GM11168 (cell line): ENCODE measurements around the gene PLET1.

Source experiments
- in situ Hi-C: fragments of 300-500 bp; cut with MboI; formaldehyde crosslinking; loops from one replicate; pipeline ENCODE4 v1.12.0; 2022; ENCODE audit warnings: low sequenced_read_pairs; ENCODE audit not compliant: unreplicated experiment

The PLET1 gene

DNA sequence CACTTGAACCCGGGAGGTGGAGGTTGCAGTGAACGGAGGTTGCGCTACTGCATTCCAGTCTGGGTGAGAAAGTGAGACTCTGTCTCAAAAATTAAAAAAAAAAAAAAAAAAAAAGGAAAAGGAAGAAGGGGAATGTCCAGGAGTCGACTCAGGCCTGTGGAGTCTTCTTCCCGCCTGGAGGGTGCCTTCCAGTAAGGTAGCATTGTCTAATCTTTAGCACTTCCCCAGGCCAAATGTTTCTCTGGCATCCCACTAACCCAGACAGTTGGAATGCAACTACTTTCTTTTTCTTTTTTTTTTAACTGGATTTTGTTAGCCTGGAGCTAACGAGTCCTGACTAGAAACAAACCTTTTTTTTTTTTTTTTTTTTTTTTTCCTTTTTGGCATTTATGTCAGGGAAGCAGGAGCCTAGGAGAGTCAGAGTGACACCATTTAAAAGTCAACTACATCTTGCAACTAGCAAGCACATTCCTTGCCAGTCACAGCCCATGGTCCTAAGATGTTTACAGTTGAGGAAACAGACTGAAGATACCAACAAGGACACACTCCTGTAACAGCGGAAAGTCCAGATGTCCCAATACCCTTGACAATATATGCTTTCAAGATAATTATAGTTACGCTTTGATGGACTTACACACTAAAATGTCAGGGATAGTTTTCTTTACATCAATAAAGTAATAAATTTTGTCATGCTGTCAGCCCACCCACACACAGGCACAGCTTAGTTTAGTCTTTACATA is 10.6 kb downstream of the PLET1 start:
- in situ Hi-C loops: no loop called here

- in situ Hi-C loops: no loop called here
These were observed 12.5 kb downstream of the PLET1 start for GRCh38 chr11:112248201-112248600.

DNA sequence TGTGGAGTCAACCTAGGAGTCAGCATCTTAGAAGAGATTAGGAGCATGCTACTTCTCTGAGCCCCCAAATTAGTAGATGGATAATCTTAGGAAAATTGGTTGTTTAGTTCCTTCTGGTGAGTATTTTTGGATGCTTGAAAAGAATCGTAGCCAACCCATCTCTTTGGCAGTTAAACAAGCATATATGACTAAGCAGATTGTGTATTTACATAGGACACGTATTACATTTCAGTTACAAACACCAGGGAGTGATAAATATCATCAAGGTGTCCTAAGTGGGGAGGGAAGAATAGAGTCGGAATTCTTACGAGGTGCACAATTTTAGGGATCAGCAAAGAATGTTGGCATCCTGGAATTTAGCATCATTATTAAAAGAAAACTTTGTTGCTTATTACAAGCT is 13.5 kb downstream of the PLET1 start:
- in situ Hi-C loops: no loop called here

GRCh38 chr11:112241486-112241885 is 19.2 kb downstream of the PLET1 start:
- in situ Hi-C loops: no loop called here

DNA sequence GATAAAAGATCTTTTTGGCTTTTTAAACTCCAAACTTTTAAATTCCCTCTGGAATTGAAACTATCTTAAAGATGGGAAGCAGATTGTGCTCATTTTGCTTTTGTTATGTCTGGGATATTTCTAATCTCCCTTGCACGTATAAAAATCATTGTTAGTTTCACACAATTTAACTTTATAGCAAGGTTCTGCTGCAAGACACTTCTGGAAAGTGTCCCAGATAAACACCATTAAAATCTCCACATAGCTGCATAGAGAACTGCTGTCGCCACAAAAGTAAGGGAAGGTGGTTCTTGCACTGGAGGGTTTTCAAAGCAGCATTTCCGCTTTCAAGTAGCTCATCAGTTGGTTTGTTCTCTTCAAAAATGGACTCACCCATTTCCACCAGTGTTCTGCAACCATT is 22.6 kb downstream of the PLET1 start:
- in situ Hi-C loops: no loop called here

- in situ Hi-C loops: no loop called here
These were observed 23.2 kb downstream of the PLET1 start for GRCh38 chr11:112237451-112237850.

DNA sequence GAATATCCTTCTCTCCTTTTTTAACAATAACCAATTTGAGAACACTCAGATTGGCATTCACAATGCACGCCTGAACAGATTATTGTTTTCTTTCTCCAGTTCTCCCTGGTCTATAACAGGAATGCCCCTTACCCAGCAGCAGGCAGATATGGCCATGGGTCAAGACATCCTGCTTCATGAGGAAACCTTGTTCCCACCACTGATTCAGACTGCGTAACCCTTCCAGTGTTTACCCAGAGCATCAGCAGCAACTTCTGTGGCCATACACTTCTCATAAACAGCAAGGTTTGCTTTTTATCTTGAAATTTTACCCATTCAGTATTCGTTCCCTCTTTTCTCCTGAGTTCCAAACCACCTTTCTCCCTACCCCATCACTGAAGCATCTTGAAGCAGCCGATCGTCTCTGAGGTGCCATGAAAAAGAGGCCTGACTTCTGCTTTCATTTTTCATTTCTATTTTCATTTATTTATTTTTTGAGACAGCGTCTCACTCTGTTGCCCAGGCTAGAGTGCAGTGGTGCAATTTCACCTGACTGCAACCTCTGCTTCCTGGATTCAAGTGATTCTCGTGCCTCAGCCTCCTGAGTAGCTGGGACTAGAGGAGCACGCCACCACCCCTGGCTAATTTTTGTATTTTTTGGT is 24.8 kb downstream of the PLET1 start:
- in situ Hi-C loops: no loop called here

DNA sequence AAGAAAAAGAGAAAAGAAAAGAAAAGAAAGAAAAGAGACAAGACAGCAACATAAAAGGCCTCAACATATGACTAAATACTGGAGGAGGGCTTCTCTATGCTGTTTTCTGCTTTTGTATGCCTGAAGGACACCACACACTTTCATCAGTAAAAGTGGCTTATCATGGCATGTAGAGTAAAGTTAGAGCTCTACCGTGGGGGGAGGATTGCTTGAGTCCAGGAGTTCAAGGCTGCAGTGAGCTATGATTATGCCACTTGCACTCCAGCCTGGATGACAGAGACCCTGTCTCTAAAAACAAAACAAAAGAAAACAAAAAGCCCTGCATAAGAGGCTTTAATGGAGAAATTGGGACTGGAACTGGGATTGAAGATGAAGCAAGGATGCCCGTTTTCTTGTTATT is 28.7 kb downstream of the PLET1 start:
- in situ Hi-C loops: no loop called here

- in situ Hi-C loops: no loop called here
These were observed 30.8 kb downstream of the PLET1 start for GRCh38 chr11:112229746-112230433.

- in situ Hi-C loops: no loop called here
These were observed 31.5 kb downstream of the PLET1 start for GRCh38 chr11:112229159-112229558.

- in situ Hi-C loops: no loop called here
These were observed 32.0 kb downstream of the PLET1 start for GRCh38 chr11:112228706-112229105.

- in situ Hi-C loops: no loop called here
These were observed 33.2 kb downstream of the PLET1 start for GRCh38 chr11:112227471-112227870.

- in situ Hi-C loops: no loop called here
These were observed 33.7 kb downstream of the PLET1 start for GRCh38 chr11:112226831-112227401.

DNA sequence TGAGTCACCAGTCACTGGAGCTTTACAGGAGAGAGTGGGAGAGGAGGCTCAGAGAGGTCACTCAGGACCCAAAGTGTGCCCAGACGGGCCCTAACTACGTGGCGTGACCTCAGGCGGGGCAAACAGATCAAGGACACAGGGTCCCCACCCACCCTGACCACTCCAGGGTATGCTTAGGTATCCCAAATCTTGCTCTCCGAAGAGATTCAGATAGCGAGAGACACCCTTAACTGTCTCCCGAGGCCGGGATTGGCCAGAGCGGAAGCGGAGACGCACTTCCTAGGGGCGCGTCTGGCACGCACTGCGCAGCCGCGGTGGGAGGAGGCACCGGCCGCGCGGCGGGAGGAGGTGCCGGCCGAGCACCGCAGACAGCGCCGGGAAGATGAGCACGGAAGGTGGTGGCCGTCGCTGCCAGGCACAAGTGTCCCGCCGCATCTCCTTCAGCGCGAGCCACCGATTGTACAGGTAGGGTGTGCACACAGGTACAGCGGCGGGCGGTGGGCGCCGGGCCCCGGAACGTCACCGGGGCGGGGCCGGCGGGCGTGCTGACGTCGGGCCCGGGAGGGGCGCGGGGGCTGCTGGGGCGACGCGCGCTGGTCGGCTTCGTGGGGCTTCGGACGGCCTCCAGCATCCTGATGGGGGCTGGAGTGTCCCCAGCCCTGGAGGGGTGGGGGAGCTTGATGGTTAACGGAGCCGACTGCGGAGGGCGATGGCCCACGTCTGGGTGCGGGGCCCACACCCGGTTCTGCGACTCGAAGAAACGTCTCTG is 34.4 kb downstream of the PLET1 start, which contains the start of gene PTS:
TSS of gene PTS (plus strand) at position 367 of the 769 bp plus-strand sequence. CDS start at position 383, 16 bp downstream.
- in situ Hi-C loops: no loop called here

DNA sequence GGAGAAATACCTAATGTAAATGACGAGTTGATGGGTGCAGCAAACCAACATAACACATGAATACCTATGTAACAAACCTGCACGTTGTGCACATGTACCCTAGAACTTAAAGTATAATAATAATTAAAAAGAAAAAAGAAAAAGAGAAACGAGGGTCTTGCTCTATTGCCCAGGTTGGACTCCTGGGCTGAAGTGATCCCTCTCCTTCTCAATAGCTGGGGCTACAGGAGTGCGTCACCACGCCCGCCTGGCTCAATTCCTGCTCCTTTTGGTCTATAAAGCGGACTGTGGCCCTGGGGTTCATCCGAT is 35.0 kb downstream of the PLET1 start:
- in situ Hi-C loops: no loop called here

DNA sequence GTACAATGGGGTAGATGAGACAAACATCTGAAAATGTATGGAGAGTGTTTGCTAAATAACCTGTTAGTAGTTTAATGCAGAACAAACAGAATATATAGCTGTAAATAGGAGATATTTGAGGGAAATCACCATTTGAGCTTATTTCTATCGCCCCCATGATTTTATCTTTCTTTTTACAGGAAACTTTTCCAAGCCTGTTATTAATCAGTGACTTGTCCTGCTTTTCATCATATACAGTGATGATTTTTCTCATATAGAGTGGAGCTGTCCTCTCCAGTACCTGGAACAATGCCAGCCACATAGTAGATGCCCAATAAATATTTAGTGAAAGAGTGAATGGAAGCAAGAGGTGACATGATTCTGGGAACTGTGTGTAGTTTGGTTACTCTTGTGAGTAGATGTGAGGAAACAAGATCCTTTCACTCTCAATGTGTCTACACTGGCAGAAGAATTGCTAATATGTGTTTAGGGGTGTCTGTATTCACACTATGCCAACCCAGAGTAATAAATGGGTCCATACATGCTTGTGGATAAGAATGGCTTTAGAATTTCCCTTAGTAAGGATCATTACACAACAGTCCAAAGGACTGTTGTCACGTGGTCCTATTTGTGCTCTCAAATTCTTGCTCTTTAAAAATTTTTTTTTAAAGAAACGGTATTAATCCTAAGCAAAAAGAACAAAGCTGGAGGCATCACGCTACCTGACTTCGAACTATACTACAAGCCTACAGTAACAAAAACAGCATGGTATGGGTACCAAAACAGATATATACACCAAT is 36.7 kb downstream of the PLET1 start:
- in situ Hi-C loops: loop anchor here (5.0 to 25.0 kb wide), 2 partner anchors 58 to 338 kb away; no protein-coding TSS in a partner anchor

- in situ Hi-C loops: loop anchor here (5.0 to 25.0 kb wide), 2 partner anchors 59 to 339 kb away; no protein-coding TSS in a partner anchor
These were observed 37.5 kb downstream of the PLET1 start for GRCh38 chr11:112223121-112223520.

DNA sequence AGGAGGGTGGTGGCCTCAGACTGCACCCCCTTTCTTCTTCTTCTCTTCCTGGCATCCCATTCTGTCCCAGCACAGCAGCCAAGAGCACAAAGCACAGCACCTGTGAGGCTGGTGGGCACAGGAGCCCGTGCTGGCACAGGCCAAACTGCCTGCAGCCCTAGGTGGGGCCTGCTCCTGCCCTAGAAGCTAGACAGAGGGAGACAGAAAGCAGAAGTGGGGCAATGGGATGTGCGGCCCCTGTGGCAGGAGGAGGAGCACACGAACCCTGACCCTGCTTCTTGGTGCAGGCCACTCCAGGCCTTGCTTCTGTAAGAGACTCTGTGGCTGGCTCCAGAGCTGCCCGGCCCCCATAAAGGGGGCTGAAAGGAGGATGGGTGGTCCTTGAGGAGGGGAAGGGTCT is 38.4 kb downstream of the PLET1 start:
- in situ Hi-C loops: loop anchor here (5.0 to 25.0 kb wide), 2 partner anchors 60 to 340 kb away; no protein-coding TSS in a partner anchor

- in situ Hi-C loops: loop anchor here (5.0 to 25.0 kb wide), 2 partner anchors 61 to 341 kb away; no protein-coding TSS in a partner anchor
These were observed 39.3 kb downstream of the PLET1 start for GRCh38 chr11:112221274-112221835.
